Erythroblast (primary cell): ENCODE measurements around the gene UBE2D2.

Experiments used
- GATA1 ChIP-seq: IDR thresholded peaks from 2 replicates; pipeline ENCODE4 v1.6.1; 2011; ENCODE audit warnings: low read depth, mild to moderate bottlenecking, control low read depth, low read length, moderate library complexity
- POLR2A ChIP-seq: IDR thresholded peaks from 2 replicates; pipeline ENCODE4 v1.6.1; 2011; ENCODE audit warnings: mild to moderate bottlenecking, low read length

DNA sequence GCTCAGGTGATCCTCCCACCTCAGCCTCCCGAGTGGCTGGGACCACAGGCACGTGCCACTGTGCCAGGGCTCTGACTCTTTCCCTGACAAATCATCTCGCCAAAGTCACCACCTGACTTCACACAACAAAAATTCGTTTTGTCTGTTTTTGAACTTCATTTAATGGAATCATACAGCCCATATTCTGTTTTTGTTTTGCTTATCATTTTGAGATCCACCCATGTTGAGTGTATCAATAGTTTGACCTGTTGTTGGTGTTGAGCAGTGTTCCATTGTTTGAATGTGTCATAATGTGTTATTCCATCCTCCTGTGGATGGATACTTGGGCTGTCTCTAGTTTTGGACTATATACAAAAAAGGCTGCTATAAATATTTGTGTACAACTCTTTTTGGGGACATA is 6.9 kb upstream of the UBE2D2 start:
- TF ChIP-seq POLR2A (no peak), GATA1 (no peak)
